Upper lobe of right lung (tissue), 1 donor: ENCODE results near the gene SLC1A7. TPM values are rescaled to one million over a fixed set of nuclear protein-coding genes. Genes with fewer than 3 reads are reported as not detected.

Source experiments
- ATAC-seq: fragments of 200-7000 bp; cut with Tn5 transposase; one replicate; pipeline ENCODE4 v1.9.1; 2020; ENCODE audit warnings: mild to moderate bottlenecking, moderate library complexity
- DNase-seq: peaks from one replicate; pipeline ENCODE4 v3.0.0-alpha.2; 2020
- H3K27ac ChIP-seq: fragments of 200-600 bp; one replicate; pipeline ENCODE4 v1.8.0; 2022
- H3K27me3 ChIP-seq: fragments of 200-600 bp; one replicate; pipeline ENCODE4 v1.8.0; 2022; ENCODE audit warnings: mild to moderate bottlenecking
- H3K36me3 ChIP-seq: fragments of 200-600 bp; one replicate; pipeline ENCODE4 v1.8.0; 2022
- H3K4me1 ChIP-seq: fragments of 200-600 bp; one replicate; pipeline ENCODE4 v1.8.0; 2022
- H3K4me3 ChIP-seq: fragments of 200-600 bp; one replicate; pipeline ENCODE4 v1.8.0; 2022; ENCODE audit warnings: mild to moderate bottlenecking
- H3K9me3 ChIP-seq: fragments of 200-600 bp; one replicate; pipeline ENCODE4 v1.8.0; 2022
- intact Hi-C: fragments of 100-400 bp; cut with DNase I; formaldehyde crosslinking; loops from one replicate; pipeline ENCODE4 v1.11.0; 2022
- total RNA-seq: library from RNA; stranded (reverse); fragmentation: NEBNext Ultra II Directional; extraction: Animal tissue kit (Norgen Biotek cat#: 25700); gene quantifications from one replicate; pipeline ENCODE4 v1.2.1, GENCODE V29; 2021
- TF ChIP-seq, protein P1 (sequence below): fragments of 200-600 bp; IDR thresholded peaks from one replicate; pipeline ENCODE4 v1.8.0; 2022; ENCODE audit warnings: antibody characterized with exemption
- donor health status: DM: no; HTN: yes; CAD: no; lungs with severe emphysema.

Gene SLC1A7
- total RNA-seq, 1 donor from 2014 or later = 0.26 TPM

DNA sequence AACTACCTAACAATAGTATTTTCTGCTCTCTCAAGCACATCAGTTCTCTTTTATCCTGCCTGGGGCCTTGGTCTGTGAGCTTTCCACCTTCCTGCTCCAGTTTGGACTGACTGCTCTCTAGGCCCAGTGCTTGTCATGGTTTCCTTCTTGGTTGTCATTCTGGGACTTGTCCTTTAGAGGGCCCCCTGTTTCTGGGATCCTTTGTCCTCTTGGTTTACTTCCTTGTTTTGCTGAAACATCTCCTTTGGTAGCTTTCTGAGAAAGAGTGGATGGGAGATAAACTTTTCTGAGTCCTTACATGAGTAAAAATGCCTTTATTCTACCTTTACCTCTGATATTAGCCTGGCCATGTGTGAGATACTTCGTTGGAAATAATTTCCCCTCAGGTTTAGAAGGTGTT, 4.7 kb downstream of the SLC1A7 start:
- no peaks in the 10 kb centered on the region for H3K27me3 ChIP-seq
- intact Hi-C loops = no loop called here
- no peak overlapping the region for H3K27ac ChIP-seq
- no peak overlapping the region for H3K4me3 ChIP-seq
- H3K4me1 ChIP-seq = peaks cover 18% of the 10 kb centered on the region
- ATAC-seq (no peak), DNase-seq (no peak)
- H3K9me3 ChIP-seq = no peaks in the 10 kb centered on the region
- TF ChIP-seq, protein P1, sequence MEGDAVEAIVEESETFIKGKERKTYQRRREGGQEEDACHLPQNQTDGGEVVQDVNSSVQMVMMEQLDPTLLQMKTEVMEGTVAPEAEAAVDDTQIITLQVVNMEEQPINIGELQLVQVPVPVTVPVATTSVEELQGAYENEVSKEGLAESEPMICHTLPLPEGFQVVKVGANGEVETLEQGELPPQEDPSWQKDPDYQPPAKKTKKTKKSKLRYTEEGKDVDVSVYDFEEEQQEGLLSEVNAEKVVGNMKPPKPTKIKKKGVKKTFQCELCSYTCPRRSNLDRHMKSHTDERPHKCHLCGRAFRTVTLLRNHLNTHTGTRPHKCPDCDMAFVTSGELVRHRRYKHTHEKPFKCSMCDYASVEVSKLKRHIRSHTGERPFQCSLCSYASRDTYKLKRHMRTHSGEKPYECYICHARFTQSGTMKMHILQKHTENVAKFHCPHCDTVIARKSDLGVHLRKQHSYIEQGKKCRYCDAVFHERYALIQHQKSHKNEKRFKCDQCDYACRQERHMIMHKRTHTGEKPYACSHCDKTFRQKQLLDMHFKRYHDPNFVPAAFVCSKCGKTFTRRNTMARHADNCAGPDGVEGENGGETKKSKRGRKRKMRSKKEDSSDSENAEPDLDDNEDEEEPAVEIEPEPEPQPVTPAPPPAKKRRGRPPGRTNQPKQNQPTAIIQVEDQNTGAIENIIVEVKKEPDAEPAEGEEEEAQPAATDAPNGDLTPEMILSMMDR = no peak
- H3K36me3 ChIP-seq = no peaks in the 10 kb centered on the region

DNA sequence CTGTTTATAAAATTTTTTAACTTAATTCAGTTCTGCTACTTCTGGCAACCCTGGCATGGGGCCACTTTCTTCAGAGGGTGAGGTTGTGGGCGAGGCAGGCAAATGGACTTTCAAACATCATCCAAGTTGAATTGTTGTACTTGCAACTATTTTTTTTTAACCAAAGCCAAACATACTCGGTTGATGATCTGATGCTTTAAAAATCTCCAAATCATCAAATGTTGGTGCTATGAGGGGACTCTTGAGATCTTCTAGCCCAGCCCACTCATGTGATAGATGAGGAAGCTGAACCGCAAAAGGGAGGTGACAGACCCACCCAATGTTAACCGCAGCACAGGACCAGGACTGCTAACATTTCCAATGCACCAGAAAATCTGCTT, 6.7 kb downstream of the SLC1A7 start:
- H3K4me3 ChIP-seq = no peak overlapping the region

DNA sequence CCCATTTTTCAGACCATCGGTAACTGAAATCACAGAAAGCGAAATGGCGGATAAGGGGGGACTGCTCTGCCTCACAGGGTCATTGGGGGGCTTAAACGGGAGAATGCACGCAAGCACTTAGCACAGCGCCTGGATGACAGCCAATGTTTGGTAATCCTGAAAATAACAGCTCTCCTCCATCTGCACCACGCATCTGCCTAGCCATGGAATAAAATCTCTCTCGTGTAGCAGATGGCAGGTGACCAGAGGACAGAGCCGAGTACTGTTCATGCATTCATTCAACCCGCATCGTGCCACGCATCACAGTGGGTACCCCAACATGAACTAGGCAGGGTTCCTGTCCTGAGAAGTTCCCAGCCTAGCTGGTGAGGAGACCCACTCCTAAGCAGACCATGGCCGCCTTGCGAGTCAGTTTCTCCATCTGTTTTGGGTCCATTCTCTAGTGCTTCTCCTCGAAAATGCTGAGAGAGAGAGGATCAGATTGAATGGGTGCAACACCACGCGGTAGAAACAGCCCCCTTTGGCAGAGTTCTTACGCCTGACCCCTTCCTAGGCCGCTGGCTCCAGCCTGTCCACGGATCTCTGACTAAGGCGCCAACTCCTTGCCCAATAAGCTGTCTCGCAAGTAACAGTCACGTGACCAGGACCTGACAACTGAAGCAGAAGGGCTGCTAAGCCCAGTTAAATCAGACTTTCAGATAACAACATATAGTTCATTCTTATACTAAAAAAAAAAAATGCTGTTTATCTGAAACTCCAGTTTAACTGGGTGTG, 7.3 kb downstream of the SLC1A7 start:
- TF ChIP-seq, protein P1 = no peak
- H3K4me3 ChIP-seq = no peak overlapping the region
- peak; percentile 58 for ATAC-seq

More for the DNA sequence above, 6.7 kb downstream of the SLC1A7 start:
- intact Hi-C loops = no loop called here
- H3K9me3 ChIP-seq = no peaks in the 10 kb centered on the region
- H3K36me3 ChIP-seq = no peaks in the 10 kb centered on the region
- peak; percentile 45 for ATAC-seq
- TF ChIP-seq, protein P1 = no peak
- H3K27me3 ChIP-seq = no peaks in the 10 kb centered on the region
- peak overlapping the region; percentile 25 for H3K27ac ChIP-seq
- peaks cover 17% of the 10 kb centered on the region for H3K4me1 ChIP-seq
- no peak for DNase-seq

DNA sequence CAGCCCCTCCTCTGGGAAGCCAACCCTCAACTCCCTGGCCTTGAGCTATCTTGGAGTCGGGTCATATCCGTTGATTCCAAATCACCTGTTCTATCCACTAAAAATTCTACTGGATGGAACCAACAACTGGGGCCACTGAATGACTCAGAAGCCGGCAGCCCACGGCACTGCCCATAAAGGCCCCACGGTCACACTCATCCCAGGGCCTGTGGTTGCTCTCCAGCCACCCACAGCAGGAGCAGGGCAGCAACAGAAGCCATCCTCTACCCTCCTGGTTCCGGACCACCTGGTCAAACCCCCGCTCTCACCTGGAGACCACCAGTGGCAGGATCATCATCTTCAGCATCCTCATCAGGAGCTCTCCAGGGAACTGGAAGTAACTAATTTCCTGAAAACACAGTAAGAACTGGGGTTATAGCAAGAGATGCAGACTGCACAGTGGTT, 8.4 kb downstream of the SLC1A7 start:
- H3K27ac ChIP-seq = no peak overlapping the region
- intact Hi-C loops = no loop called here
- H3K4me3 ChIP-seq = no peak overlapping the region
- peaks cover 8% of the 10 kb centered on the region for H3K4me1 ChIP-seq
- DNase-seq (no peak), ATAC-seq (no peak)
- no peaks in the 10 kb centered on the region for H3K27me3 ChIP-seq
- H3K9me3 ChIP-seq = no peaks in the 10 kb centered on the region
- H3K36me3 ChIP-seq = no peaks in the 10 kb centered on the region
- TF ChIP-seq, protein P1 = no peak

More for the DNA sequence above, 7.3 kb downstream of the SLC1A7 start:
- no peak for DNase-seq
- Histone ChIP-seq H3K27ac (peak overlapping the region; percentile 25), H3K9me3 (no peaks in the 10 kb centered on the region), H3K4me1 (peaks cover 11% of the 10 kb centered on the region), H3K36me3 (no peaks in the 10 kb centered on the region), H3K27me3 (no peaks in the 10 kb centered on the region)
- intact Hi-C loops = no loop called here

DNA sequence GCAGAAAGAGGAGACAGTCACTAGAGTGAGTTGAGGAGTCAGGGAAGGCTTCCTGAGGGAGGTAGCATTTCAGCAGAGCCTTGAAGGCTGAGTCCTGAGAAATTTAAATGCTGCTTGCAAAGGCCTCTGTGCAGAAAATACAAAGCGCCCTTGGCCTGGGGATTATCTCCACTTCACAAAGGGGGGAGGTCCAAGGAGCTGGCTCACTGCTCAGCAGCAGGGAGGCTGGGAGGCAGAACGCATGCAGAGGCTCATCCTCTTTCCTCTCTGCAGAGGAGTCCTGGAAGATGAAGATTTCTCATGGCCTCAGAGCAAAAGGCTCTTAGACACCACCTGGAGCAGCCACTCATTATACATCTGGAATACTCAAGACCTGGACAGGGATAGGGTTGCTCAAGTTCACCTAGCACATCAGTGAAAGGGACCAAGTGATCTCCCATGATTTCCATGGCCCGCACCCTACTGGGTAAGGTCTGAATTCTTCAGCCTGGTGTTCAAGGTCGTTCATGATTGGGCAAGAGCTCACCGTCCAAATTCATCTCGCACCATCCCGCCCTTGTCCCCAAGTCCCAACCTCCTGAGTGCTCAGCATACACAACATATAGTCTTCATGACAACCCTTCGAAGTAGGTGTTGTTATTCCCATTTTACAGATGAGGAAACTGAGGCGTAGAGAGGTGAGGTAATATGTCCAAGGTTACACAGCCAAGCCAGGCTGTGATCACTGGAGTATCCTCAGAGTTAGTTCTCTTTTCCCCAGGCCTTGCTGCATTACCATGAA, 9.0 kb downstream of the SLC1A7 start:
- no peak for DNase-seq
- TF ChIP-seq, protein P1 = no peak

More for the DNA sequence above, 9.0 kb downstream of the SLC1A7 start:
- Histone ChIP-seq H3K36me3 (no peaks in the 10 kb centered on the region), H3K4me1 (peaks cover 8% of the 10 kb centered on the region), H3K27me3 (no peaks in the 10 kb centered on the region), H3K4me3 (no peak overlapping the region), H3K27ac (no peak overlapping the region), H3K9me3 (no peaks in the 10 kb centered on the region)
- intact Hi-C loops = no loop called here
- ATAC-seq = no peak
